ENCODE results near the gene TRAK1. TPM values are rescaled to one million over a fixed set of nuclear protein-coding genes. Genes with fewer than 3 reads are reported as not detected.

The TRAK1 gene
- total RNA-seq, 1 experiment from 2014 or later, result 16.5 TPM

DNA sequence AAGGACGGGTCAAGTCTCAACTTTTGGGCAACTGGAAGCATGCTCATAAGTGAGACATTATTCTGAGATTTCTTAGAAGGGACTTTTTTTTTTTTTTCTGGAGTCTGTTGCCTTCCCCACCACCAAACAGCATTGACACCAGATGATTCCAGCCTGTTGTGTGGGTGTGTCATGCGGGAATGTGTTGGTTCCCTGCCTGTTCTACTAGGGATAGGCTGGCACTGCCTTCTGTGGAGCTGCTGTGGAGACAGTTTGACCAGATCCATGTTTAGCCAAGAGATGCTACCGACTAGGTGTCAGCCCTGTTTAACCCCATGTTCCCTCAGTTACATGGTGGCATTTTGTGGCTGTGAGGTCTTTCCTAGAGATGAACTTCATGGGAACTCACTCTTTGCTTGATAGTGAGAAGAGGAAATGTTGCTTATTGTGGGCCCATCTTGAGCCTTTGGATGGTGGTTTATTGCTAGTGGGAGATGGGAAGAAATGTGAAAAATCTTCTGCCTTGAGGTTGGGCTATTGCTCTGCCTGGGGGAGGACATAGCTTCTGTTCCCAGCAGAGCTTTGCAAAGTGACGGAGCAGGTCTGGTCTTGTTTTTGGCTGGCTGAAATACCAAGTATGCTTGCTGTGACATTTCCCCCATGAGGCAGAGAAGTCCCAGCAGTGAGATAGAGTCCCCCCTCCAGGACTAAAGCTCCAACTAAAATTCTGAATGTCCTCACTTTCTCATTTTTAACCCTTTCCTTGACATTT lies 31.3 kb downstream of the TRAK1 start:
- DNase-seq (ENCODE audit: low read depth), result peak; percentile 13

GRCh38 chr3:42123012-42123581 lies 31.9 kb downstream of the TRAK1 start:
- DNase-seq (ENCODE audit: low read depth), result peak; percentile 31

DNA sequence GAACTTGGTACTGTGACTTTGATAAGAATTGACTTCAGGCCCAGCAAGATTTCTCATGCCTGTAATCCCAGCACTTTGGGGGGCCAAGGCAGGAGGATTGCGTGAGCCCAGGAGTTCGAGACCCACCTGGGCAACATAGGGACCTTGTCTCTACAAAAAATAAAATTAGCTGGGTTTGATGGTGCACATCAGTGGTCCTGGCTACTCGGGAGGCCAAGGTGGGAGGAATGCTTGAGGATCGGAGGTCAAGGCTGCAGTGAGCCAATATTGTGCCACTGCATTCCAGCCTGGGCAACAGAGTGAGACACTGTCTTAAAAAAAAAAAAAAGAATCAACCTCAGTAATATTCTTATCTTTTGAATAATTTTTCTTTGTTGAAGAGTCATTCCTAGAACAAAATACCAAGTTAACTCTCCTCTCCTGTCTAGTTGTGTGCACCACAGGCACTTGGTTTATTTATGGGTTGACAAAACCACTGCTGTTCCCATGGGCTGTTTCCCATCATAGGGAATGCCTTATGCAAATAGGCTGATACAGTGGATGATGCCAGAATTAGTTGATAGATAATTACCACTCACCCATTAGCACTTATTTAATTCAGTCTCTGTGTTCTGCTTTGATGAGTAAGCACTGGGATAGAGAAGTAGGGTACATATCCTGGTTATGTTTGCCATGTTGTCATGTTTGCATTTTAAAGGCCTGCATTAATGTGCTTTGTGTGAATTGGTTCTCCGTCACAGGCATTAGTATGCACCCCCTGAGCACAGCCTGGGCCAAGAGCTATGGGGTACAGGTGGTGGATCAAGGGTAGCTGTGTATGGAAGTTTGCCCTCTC lies 32.9 kb downstream of the TRAK1 start:
- DNase-seq (ENCODE audit: low read depth), result no peak

GRCh38 chr3:42127226-42127625 lies 36.1 kb downstream of the TRAK1 start:
- DNase-seq (ENCODE audit: low read depth), result no peak

DNA sequence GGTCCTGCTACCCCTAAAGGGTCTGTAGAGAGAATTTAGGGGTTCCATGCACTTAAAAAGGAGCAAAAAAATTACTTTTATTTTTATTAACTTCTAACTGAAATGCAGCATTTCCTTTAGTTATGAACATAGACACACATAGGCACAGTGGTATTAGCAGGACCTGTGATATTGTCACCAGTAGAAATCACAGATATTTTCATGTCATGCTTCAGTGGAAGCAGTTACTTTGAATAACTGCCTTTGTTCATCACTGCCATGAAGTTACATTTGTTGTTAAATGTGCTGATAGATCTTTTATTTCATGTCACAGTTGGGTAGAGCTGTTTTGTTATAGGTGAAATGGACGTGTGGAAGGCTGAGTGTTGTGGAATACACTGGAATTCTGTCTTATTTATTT lies 37.4 kb downstream of the TRAK1 start:
- DNase-seq (ENCODE audit: low read depth), result no peak

DNA sequence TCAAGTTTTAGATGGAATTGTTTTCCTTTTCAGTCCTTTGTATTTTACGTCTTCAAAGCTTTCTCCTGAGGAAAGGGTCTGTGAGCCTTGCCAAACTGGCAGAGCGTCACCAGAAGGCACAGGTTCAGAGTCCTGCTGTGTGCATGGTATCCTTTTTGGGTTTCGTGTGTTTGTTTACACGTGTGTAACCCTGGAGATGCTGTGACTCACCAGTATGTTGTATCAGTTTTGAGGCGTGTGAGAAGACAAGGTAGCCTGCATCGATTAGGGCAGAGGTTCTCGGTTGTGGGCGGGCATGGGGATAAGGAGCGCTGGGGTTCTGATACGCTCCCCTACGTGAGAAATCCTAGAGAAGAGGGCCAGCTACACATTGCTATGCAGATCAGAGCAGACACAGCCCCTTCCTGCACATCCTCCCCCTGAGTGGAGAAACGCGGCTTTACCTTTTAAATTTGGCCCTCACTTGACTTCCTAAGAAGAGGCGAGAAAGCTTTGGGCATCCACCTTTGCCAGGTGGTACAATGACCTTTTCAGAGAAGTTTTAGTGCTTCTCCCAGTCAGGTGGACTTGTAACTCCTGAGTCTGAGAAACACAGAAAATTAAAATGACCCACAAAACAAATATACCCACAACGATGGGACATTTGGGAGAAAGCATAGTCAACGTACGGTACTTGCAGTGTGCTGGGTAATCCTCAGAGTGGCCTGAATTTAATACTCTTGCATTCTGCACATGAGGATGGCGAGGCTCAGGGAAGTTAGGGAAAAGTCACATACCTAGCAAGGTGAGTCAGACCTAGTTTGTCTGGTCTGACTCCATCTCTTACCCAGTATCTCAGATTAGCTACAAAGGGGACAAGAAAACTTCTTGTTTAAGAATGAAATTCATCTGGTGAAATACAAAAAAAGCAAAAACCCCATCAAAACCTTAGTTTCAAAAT lies 38.1 kb downstream of the TRAK1 start:
- no peak for DNase-seq (ENCODE audit: low read depth)

GRCh38 chr3:42130007-42130328 lies 38.8 kb downstream of the TRAK1 start:
- no peak for DNase-seq (ENCODE audit: low read depth)

DNA sequence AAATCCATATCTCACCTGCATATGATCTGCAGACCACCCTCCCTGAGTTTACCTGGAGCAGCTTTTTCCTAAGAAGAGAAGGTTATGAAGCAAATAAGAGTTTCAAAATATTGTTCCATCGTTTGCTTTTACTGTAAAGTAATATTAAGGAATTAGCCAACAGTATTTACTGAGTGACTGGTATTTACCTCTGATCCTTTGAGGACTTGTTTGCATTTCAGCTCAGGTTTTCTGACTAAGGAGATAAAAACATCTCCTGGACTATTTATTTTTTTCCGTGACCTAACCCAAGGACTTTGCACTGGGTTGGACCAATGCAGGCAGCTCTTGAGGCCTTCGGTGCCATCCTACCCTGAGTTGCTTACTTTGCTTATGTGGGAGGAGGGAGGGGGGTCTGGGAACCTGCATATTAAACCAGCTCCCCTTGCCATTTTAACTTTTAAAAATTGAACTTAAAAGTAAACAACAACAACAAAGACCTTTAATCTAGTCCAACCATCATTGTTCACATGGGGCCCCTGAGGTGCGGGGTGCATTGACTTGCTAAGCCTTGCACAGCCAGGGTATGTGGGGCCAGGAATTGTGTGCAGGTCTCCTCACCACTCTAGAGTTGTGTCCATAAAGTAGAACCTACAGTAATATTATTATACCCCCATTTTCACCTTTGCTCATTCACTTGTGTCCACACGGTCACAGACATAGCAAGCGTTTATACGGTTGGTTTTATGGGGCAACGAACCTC lies 39.3 kb downstream of the TRAK1 start:
- no peak for DNase-seq (ENCODE audit: low read depth)

- no peak for DNase-seq (ENCODE audit: low read depth)
Observed at GRCh38 chr3:42133500-42134298, 42.5 kb downstream of the TRAK1 start.

- DNase-seq (ENCODE audit: low read depth), result no peak
Observed at GRCh38 chr3:42134867-42135464, 43.8 kb downstream of the TRAK1 start.

GRCh38 chr3:42139621-42140453 lies 48.7 kb downstream of the TRAK1 start:
- no peak for DNase-seq (ENCODE audit: low read depth)

- DNase-seq (ENCODE audit: low read depth), result no peak
Observed at GRCh38 chr3:42140665-42141203, 49.6 kb downstream of the TRAK1 start.

- DNase-seq (ENCODE audit: low read depth), result no peak
Observed at GRCh38 chr3:42143440-42143839, 52.3 kb downstream of the TRAK1 start.

GRCh38 chr3:42144209-42144608 lies 53.1 kb downstream of the TRAK1 start:
- DNase-seq (ENCODE audit: low read depth), result no peak

DNA sequence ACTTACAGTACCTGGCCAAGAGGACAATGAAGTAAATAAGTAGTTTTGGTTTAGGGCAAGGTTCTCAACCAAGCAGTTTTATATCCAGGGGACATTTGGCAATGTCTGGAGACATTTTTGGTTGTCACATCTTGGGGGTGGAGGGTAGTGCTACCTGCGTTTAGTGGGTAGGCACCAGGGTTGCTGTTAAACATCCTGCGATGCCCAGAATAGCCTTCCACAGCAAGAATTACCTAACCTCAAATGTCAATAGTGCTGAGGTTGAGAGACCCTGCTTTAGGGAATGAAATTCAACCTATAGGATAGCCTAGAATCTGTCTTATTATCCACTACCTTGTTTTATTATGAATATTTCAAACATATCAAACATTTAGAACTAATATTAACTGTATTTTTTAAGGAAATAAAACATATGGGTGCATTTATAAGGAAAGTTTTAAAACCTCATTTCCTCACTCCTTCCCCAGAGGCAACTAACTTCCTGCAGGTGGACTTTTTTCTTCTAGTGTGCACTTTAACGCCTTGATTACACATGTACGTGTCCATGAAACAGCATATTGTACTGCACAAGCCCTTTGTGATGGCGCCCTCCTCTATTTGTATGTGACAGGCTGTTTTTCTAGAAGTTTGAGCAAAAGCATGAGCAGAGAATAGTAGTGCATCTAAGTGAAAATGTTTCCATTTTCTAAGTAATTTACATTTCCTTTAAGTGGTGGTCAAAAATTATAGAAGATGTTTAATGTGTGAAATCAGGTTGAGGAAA lies 57.1 kb downstream of the TRAK1 start:
- DNase-seq (ENCODE audit: low read depth), result no peak

GRCh38 chr3:42148982-42149432 lies 57.9 kb downstream of the TRAK1 start:
- DNase-seq (ENCODE audit: low read depth), result peak; percentile 6

DNA sequence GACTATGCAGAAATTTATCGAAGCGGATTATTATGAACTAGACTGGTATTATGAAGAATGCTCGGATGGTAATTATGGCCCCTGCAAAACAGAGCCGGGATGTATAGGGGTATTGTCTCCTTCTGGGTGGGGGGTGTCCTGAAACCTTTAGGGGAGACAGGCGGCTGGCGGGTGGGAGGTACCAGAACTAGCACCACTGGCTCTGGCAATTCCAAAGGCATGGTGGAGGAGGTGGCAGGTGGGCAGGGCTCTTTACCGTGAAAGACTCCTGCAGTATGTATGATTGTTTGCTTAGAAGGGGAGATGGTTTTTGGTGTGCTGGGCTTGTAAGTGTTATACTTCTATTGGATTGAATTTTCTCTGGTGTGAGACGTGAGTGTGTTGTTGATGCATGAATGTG lies 58.4 kb downstream of the TRAK1 start:
- DNase-seq (ENCODE audit: low read depth), result no peak

DNA sequence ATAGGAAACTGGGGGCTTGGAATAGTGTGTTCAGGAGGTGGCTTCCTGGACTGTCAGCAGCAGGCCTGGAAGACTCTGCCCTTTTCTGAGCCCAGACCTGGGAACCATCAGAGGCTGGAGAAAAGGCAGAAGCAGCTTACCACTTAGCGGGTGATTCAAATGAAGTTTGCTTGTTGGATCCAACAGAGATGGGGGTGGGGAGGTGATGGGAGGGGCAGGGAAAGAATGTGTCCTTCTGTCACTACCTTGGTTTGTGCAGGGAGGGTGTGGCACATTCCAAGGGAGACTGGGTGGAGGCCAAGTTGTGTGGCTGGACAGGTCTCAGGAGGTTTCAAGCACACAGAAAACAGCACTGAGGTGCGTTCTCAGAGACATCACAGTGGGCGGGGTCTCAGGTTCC lies 58.8 kb downstream of the TRAK1 start:
- DNase-seq (ENCODE audit: low read depth), result no peak

Data from RPMI7951 (cell line).